SIG-M5 (cell line): ENCODE results near the gene ZDHHC20.

Experiments used
- DNase-seq: peaks from one replicate; lab custom pipeline; 2025; lab: John Stamatoyannopoulos, UW

The ZDHHC20 gene, protein sequence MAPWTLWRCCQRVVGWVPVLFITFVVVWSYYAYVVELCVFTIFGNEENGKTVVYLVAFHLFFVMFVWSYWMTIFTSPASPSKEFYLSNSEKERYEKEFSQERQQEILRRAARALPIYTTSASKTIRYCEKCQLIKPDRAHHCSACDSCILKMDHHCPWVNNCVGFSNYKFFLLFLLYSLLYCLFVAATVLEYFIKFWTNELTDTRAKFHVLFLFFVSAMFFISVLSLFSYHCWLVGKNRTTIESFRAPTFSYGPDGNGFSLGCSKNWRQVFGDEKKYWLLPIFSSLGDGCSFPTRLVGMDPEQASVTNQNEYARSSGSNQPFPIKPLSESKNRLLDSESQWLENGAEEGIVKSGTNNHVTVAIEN

GRCh38 chr13:21458813-21459701 lies at the start of gene ZDHHC20:
ZDHHC20 (minus strand) TSS chr13:21459303; CDS start chr13:21459171, 132 bp downstream.
- no peak for DNase-seq

DNA sequence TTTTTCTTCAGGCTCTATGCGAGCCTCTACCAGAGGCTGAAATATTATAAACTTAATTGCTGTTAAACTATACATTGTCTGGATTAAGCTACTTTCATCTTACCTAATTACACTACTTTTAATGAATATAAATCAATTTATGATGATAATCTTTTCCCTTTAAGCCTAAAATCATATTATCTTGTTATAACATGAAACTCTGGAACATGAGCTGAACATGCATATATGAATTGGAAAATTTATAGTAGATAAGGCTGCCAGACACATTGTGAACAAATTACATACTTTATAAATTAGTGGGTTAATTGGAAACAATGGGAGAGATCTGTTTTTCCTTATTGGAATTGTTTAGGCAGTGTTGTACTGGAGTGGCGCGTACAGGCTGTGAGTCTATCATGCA lies 45.3 kb upstream of the ZDHHC20 start:
- no peak for DNase-seq

DNA sequence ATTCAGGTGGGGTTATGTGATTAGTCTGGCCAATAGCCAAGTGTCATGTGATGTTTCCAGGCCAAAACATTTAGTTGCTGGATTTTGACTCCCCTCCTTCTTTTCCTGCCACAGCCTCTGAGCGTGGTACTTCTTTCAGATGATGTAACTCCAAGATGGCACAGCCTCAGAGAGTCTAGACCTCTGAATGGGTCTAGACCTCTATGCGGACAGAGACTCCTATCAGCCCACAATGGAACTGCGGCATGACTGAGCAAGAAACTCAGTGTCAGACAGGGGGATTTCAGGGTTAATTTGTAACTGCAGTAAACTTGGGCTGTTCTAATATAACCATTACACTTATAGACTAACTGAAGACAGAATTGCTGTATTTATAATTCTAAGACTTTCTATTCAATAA lies 42.6 kb upstream of the ZDHHC20 start:
- DNase-seq: no peak

DNA sequence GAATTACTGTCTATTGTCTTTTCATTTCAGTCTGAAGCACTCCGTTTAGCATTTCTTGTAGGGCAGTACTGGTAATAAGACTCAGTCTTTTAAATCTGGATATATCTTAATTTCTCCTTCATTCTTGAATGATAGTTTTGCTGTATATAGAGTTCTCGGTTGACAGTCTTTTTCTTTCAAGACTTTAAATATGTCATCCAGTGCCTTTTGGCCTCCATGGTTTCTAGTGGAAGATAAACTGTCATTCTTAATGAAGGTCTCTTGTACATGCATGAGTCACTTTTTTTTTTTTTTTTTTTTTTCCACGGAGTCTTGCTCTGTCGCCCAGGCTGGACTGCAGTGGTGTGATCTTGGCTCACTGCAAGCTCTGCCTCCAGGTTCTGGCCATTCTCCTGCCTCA lies 27.2 kb upstream of the ZDHHC20 start:
- DNase-seq: no peak

DNA sequence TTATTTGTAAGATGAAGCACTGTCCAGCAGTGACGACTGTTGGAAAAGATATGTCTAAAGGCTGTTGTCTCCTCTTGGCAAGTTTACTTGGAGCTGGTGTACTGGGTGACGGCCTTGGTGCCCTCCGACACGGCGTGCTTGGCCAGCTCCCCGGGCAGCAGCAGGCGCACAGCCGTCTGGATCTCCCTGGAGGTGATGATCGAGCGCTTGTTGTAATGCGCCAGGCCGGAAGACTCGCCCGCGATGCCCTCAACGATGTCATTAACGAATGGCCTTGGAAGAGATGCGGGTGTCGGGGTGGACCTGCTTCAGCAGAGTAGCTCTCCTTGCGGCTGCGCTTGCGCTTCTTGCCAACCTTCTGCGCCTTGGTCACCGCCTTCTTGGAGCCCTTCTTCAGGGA lies 24.6 kb upstream of the ZDHHC20 start:
- DNase-seq: no peak

- DNase-seq: no peak
These were observed 22.3 kb upstream of the ZDHHC20 start for GRCh38 chr13:21481359-21481758.

DNA sequence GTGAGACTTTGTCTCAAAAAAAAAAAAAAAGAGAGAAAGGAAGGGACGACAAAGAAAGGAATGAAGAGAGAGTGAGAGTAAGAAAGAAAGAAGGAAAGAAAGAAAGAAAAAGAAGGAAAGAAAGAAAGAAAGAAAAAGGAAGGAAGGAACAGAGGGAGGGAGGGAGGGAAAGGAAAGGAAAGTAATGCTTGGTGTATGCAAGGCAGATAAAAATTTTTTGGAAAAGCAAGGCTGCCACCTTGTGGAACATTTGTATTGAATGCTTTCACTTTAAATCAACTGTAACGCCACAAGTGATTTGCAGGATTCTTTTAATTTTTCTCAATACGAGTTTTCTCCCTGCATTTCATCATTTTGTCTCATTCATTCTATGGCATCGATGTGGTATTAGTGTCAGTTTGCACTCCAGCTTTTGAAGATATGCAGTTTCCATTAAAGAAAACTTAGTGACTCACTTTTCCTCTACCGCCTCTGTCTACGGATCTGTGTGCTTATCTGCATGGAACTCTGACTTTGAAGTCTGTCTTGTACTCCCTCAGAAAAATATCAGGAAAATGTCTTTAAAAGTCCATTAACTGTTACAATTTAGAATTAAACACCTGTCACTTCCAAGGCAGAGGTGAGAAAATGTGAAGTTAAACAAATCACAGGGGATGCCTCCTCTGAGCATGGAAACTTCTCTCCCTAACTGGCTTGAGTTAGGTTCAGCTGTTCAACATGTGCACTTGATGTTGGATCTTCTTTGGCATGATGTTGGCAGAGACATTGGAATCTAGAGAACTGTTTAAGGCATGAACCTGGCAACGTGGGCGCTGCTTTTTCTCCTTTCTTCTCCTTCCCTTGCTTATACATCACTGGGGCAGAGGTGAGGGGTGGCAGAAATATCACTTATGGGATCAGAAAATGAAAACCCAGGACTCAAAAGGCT lies 20.0 kb upstream of the ZDHHC20 start:
- DNase-seq: no peak

- peak; percentile 7 for DNase-seq
These were observed 17.9 kb upstream of the ZDHHC20 start for GRCh38 chr13:21476893-21477472.

DNA sequence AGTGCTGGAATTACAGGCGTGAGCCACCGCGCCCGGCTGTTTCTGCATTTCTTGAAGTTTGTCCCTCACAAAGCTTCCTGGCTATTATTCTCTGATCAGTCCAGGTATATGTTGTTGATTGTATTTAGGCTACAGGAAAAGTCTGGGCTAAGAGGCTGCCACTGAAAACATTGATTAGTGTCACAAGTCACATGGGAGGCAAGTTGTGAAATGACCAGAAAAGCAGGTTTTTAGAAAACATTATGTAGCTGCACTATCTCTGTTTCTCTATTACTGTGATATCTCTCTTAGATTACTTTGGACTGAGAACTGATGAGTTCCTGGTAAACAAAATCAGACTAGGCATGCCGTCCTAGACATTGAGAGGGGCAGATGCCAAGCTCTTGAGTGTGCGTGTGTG lies 16.0 kb upstream of the ZDHHC20 start:
- no peak for DNase-seq

- no peak for DNase-seq
These were observed 11.7 kb upstream of the ZDHHC20 start for GRCh38 chr13:21470785-21471184.

DNA sequence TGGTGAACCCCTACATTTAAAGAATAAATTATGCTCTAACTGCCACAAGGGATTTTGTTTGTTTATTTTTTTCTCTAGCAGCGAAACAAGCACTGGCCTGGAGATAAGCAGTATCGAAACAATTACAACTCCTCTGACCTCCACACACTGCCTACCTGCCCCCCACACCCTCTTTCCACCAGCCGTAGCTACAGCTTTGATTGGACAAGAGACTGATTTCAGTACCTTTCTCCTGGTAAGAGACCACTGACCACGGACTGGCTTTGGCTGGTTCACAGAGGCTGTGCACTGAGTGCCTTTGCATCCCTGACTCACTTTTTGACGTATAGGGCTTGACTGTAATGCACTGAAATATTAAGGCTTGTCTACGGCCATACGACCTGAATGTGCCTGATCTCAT lies 7.4 kb upstream of the ZDHHC20 start:
- no peak for DNase-seq

GRCh38 chr13:21465710-21466160 lies 6.6 kb upstream of the ZDHHC20 start:
- no peak for DNase-seq

DNA sequence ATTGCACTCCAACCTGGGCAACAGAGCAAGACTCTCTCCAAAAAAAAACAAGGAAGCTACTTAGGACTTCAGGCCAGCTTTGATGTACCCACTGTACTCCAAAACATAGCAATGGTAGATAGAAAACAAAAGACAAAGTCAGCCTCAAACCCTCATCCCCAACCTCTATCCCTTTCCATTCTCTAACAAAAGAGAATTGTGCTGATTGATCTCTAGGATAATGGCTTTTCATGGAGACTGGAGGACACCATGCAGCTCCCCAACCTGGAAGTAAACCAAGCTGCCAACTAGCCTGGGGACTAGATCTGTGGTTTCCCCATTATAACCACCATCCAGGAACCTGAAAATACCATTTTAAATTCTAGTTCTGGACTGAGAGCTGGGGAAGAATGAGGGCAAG lies 4.3 kb upstream of the ZDHHC20 start:
- DNase-seq: no peak

DNA sequence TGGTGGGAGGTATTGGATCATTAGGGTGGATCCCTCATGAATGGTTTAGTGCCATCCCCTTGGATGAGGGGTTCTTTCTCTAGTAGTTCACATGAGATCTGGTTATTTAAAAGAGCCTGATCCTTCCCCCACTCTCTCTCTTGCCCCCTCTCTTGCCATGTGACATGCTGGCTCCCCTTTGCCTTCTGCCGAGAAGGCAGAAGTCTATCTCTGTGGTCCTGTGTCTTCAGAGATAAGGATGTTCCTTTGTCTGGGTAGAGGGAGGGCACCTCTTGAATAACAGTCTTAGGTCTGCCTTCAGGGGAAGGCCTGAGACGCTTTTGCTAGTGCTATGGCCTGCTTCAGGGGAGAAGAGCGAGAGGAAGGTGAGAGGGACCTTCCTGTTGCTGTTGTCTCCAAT lies 2.0 kb upstream of the ZDHHC20 start:
- DNase-seq: no peak

- no peak for DNase-seq
These were observed 671 bp downstream of the ZDHHC20 start for GRCh38 chr13:21458451-21458812.

GRCh38 chr13:21453387-21454081 lies 5.6 kb downstream of the ZDHHC20 start:
- no peak for DNase-seq

DNA sequence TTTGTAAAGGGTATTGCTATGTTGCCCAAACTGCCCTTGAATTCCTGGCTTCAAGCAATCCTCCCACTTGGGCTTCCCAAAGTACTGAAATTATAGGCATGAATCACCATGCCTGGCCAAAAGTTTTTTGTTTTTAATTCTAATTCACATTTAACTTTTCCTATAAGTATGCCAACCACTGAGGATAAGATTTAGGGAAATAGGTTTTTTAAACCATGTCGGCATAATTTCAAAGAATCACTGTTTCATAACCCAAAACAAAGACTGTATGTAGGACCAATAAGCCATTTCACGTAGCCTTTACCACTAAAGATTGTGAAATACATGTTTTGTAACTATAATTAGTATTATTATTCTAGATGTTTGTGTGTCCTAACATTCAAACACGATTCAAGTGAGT lies 8.2 kb downstream of the ZDHHC20 start:
- no peak for DNase-seq

- DNase-seq: no peak
These were observed 12.4 kb downstream of the ZDHHC20 start for GRCh38 chr13:21446656-21447055.

- DNase-seq: no peak
These were observed 13.3 kb downstream of the ZDHHC20 start for GRCh38 chr13:21445759-21446158.

DNA sequence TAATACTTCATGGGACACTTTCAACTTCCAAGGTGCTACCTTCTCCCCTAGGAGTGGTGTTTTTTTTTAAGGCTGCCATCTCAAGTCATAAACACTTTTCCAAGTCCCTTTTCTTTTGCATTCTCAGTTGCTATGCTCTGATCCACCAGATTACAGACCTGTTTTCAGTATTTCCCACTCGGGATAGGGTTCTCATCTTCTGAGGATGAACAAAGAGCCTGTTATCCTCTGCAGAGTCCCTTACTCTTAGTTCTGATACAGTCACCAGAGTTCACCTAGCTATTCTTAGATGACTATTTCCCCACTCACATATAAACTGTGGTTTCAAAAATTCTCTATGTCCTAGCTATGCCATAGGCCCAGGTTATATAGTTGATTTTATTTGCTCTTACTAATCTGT lies 15.9 kb downstream of the ZDHHC20 start:
- peak; percentile 46 for DNase-seq

GRCh38 chr13:21436582-21436981 lies 22.5 kb downstream of the ZDHHC20 start:
- DNase-seq: no peak
